ENCODE data around the gene ARHGEF28.

The ARHGEF28 gene

GRCh38 chr5:73856997-73857396 lies 231.0 kb downstream of the ARHGEF28 start:
- no peak for TF ChIP-seq ZNF274 (IDR thresholded peaks at IDR 0.05; ENCODE audit: low read depth, low read length)
- no peak for TF ChIP-seq YY1 (IDR thresholded peaks at IDR 0.05; ENCODE audit: insufficient read depth, insufficient read length)
- no peak for TF ChIP-seq SUZ12 (IDR thresholded peaks at IDR 0.05; ENCODE audit: extremely low read depth, insufficient read depth, insufficient read length)
- Histone ChIP-seq H3K4me3 (ENCODE audit: insufficient read length, low read depth) (no peak overlapping the region), H3K27me3 (ENCODE audit: insufficient read depth, insufficient read length) (no peaks in the 10 kb centered on the region), H3K36me3 (ENCODE audit: insufficient read depth, insufficient read length, low read length) (no peaks in the 10 kb centered on the region), H3K4me1 (ENCODE audit: insufficient read depth, insufficient read length) (no peaks in the 10 kb centered on the region), H3K9me3 (ENCODE audit: insufficient read depth, low read length) (no peaks in the 10 kb centered on the region), H3K9ac (ENCODE audit: insufficient read length, low read depth) (no peak overlapping the region)
- DNase-seq (ENCODE audit: low read depth, low spot score): no peak

DNA sequence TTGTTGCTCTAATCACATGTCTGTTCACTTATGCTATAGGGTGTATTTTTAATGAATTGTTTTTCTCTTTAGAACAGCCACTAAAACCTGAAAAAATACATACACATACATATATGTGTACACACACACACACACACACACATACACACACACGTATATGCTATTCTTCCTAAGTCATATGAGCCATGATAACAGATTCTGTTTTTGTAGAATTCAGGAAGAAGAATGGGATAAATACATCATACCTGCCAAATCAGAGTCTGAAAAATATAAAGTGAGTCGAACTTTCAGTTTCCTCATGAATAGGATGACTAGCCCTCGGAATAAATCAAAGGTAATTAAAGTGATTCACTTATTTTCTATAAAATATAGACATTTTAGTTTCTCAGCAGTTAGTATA lies 231.4 kb downstream of the ARHGEF28 start:
- H3K27me3 ChIP-seq (ENCODE audit: insufficient read depth, insufficient read length): no peaks in the 10 kb centered on the region
- H3K36me3 ChIP-seq (ENCODE audit: insufficient read depth, insufficient read length, low read length): no peaks in the 10 kb centered on the region
- no peak for DNase-seq (ENCODE audit: low read depth, low spot score)

GRCh38 chr5:73858054-73858453 lies 232.1 kb downstream of the ARHGEF28 start:
- H3K9ac ChIP-seq (ENCODE audit: insufficient read length, low read depth): no peak overlapping the region
- H3K4me3 ChIP-seq (ENCODE audit: insufficient read length, low read depth): no peak overlapping the region
- H3K9me3 ChIP-seq (ENCODE audit: insufficient read depth, low read length): no peaks in the 10 kb centered on the region
- no peaks in the 10 kb centered on the region for H3K27me3 ChIP-seq (ENCODE audit: insufficient read depth, insufficient read length)
- no peak for DNase-seq (ENCODE audit: low read depth, low spot score)
- no peaks in the 10 kb centered on the region for H3K4me1 ChIP-seq (ENCODE audit: insufficient read depth, insufficient read length)
- TF ChIP-seq ZNF274 (IDR thresholded peaks at IDR 0.05; ENCODE audit: low read depth, low read length) (no peak), SUZ12 (IDR thresholded peaks at IDR 0.05; ENCODE audit: extremely low read depth, insufficient read depth, insufficient read length) (no peak), YY1 (IDR thresholded peaks at IDR 0.05; ENCODE audit: insufficient read depth, insufficient read length) (no peak)
- H3K36me3 ChIP-seq (ENCODE audit: insufficient read depth, insufficient read length, low read length): no peaks in the 10 kb centered on the region

More for the DNA sequence above, 231.4 kb downstream of the ARHGEF28 start:
- H3K9ac ChIP-seq (ENCODE audit: insufficient read length, low read depth): no peak overlapping the region
- no peak overlapping the region for H3K4me3 ChIP-seq (ENCODE audit: insufficient read length, low read depth)
- no peaks in the 10 kb centered on the region for H3K4me1 ChIP-seq (ENCODE audit: insufficient read depth, insufficient read length)
- H3K9me3 ChIP-seq (ENCODE audit: insufficient read depth, low read length): no peaks in the 10 kb centered on the region
- TF ChIP-seq YY1 (IDR thresholded peaks at IDR 0.05; ENCODE audit: insufficient read depth, insufficient read length) (no peak), ZNF274 (IDR thresholded peaks at IDR 0.05; ENCODE audit: low read depth, low read length) (no peak), SUZ12 (IDR thresholded peaks at IDR 0.05; ENCODE audit: extremely low read depth, insufficient read depth, insufficient read length) (no peak)

DNA sequence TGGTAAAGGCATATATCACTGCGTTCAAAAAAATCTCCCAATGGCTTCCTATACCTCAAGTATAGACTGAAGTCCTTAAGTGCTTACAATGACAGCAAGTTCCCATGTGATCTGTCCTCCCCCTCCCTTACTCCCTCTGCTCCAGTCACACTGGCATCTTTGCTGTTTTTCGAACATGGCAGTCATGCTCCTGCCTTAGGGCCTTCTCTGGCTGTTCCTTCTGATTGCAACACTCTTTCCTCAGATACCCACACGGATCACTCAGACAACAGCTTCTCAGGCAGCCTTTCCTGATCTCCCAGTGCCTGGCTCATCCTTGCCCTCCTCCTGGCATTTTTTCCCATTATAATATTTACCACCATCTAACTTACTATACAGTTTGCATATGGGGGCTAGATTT lies 232.8 kb downstream of the ARHGEF28 start:
- TF ChIP-seq ZNF274 (IDR thresholded peaks at IDR 0.05; ENCODE audit: low read depth, low read length): no peak
- DNase-seq (ENCODE audit: low read depth, low spot score): no peak
- no peaks in the 10 kb centered on the region for H3K4me1 ChIP-seq (ENCODE audit: insufficient read depth, insufficient read length)
- H3K27me3 ChIP-seq (ENCODE audit: insufficient read depth, insufficient read length): no peaks in the 10 kb centered on the region
- no peak overlapping the region for H3K9ac ChIP-seq (ENCODE audit: insufficient read length, low read depth)
- H3K9me3 ChIP-seq (ENCODE audit: insufficient read depth, low read length): no peaks in the 10 kb centered on the region
- no peak overlapping the region for H3K4me3 ChIP-seq (ENCODE audit: insufficient read length, low read depth)
- H3K36me3 ChIP-seq (ENCODE audit: insufficient read depth, insufficient read length, low read length): no peaks in the 10 kb centered on the region

DNA sequence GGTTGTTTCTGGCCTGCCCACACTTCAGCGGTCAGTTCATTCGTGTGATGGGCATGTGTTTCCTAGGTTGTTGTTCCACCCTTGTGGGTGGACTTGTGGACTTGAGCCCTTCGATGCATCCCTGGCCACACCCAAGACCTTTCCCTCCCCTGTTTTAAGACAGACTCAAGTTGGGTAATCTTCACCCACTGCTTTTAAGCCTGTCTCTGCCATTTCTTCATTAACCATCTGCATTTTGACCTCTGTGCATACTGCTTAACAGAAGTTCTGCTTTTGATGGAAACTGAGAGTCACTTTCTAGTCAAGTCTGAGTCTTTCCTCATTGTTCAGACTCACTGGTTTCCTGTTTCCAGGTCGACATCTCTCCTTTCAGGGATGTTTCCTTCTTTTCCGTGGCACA lies 233.7 kb downstream of the ARHGEF28 start:
- no peaks in the 10 kb centered on the region for H3K4me1 ChIP-seq (ENCODE audit: insufficient read depth, insufficient read length)
- no peaks in the 10 kb centered on the region for H3K9me3 ChIP-seq (ENCODE audit: insufficient read depth, low read length)
- H3K36me3 ChIP-seq (ENCODE audit: insufficient read depth, insufficient read length, low read length): no peaks in the 10 kb centered on the region
- no peak overlapping the region for H3K4me3 ChIP-seq (ENCODE audit: insufficient read length, low read depth)
- no peak for DNase-seq (ENCODE audit: low read depth, low spot score)
- no peak overlapping the region for H3K9ac ChIP-seq (ENCODE audit: insufficient read length, low read depth)
- no peaks in the 10 kb centered on the region for H3K27me3 ChIP-seq (ENCODE audit: insufficient read depth, insufficient read length)
- TF ChIP-seq YY1 (IDR thresholded peaks at IDR 0.05; ENCODE audit: insufficient read depth, insufficient read length) (no peak), ZNF274 (IDR thresholded peaks at IDR 0.05; ENCODE audit: low read depth, low read length) (no peak), SUZ12 (IDR thresholded peaks at IDR 0.05; ENCODE audit: extremely low read depth, insufficient read depth, insufficient read length) (no peak)

DNA sequence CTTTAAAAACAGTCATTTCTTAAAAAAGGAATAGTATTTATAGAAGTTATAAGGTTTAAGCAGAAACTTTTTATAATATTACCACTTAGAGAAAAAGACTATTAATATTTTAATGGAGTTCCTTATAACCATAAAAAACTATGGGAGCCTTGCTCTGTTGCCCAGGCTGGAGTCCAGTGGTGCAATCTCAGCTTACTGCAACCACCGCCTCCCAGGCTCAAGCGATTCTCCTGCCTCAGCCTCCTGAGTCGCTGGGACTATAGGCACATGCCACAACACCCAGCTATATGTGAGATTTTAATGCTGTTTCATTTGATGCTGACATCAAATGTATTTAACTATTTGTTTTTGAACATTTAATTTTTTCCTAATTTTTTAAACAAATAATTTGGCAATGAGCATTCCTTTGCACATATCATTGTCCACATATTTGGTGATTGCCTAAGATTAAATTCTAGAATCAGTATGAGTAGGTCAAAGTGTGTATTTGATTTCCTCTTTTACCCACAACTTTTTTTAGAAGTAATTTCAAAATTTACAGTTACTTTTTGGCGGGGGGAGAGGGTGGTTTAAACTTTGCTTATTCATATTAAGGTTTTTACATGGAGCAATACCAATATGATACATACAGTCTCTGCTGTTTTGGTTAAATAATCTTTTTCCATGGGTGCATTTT lies 235.5 kb downstream of the ARHGEF28 start:
- no peaks in the 10 kb centered on the region for H3K36me3 ChIP-seq (ENCODE audit: insufficient read depth, insufficient read length, low read length)
- no peak overlapping the region for H3K4me3 ChIP-seq (ENCODE audit: insufficient read length, low read depth)
- no peaks in the 10 kb centered on the region for H3K4me1 ChIP-seq (ENCODE audit: insufficient read depth, insufficient read length)
- no peak for DNase-seq (ENCODE audit: low read depth, low spot score)
- no peaks in the 10 kb centered on the region for H3K27me3 ChIP-seq (ENCODE audit: insufficient read depth, insufficient read length)
- no peak overlapping the region for H3K9ac ChIP-seq (ENCODE audit: insufficient read length, low read depth)
- H3K9me3 ChIP-seq (ENCODE audit: insufficient read depth, low read length): no peaks in the 10 kb centered on the region
- TF ChIP-seq ZNF274 (IDR thresholded peaks at IDR 0.05; ENCODE audit: low read depth, low read length) (no peak), SUZ12 (IDR thresholded peaks at IDR 0.05; ENCODE audit: extremely low read depth, insufficient read depth, insufficient read length) (no peak), YY1 (IDR thresholded peaks at IDR 0.05; ENCODE audit: insufficient read depth, insufficient read length) (no peak)

DNA sequence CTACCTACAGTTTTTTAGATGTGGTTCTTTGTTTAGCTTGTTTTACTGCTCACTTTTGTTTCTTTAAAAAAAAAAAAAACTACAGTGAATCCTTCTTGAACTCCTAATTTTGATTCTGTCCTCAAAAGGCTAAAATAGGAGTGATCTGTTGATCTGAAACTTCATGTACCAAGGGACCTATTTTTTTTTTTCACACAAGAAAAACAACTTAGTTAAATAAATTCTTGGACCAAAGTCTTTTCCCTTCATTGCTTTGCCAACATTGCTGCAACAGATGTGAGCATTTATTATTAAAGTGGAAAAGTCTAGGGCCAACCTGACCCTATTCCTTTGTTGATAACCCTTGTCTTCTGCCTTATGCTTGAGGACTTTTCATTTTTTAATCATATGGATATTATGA lies 236.8 kb downstream of the ARHGEF28 start:
- TF ChIP-seq SUZ12 (IDR thresholded peaks at IDR 0.05; ENCODE audit: extremely low read depth, insufficient read depth, insufficient read length) (no peak), ZNF274 (IDR thresholded peaks at IDR 0.05; ENCODE audit: low read depth, low read length) (no peak), YY1 (IDR thresholded peaks at IDR 0.05; ENCODE audit: insufficient read depth, insufficient read length) (no peak)
- Histone ChIP-seq H3K36me3 (ENCODE audit: insufficient read depth, insufficient read length, low read length) (no peaks in the 10 kb centered on the region), H3K27me3 (ENCODE audit: insufficient read depth, insufficient read length) (no peaks in the 10 kb centered on the region), H3K4me3 (ENCODE audit: insufficient read length, low read depth) (no peak overlapping the region), H3K9me3 (ENCODE audit: insufficient read depth, low read length) (no peaks in the 10 kb centered on the region), H3K9ac (ENCODE audit: insufficient read length, low read depth) (no peak overlapping the region), H3K4me1 (ENCODE audit: insufficient read depth, insufficient read length) (no peaks in the 10 kb centered on the region)
- no peak for DNase-seq (ENCODE audit: low read depth, low spot score)
